CD4-positive, alpha-beta T cell treated with Interleukin-17A for 1 hour (primary cell): ENCODE results near the gene SECISBP2.

Experiments used
- DNase-seq: peaks from one replicate; pipeline ENCODE4 v3.0.0-alpha.2; 2020

The SECISBP2 gene

GRCh38 chr9:89365532-89365912 is 47.2 kb downstream of the SECISBP2 start:
- DNase-seq, result no peak

- DNase-seq, result no peak
These were observed 48.4 kb downstream of the SECISBP2 start for GRCh38 chr9:89366711-89367110.

GRCh38 chr9:89367281-89367680 is 49.0 kb downstream of the SECISBP2 start:
- DNase-seq, result no peak

GRCh38 chr9:89367726-89368437 is 49.6 kb downstream of the SECISBP2 start:
- no peak for DNase-seq

- no peak for DNase-seq
These were observed 50.2 kb downstream of the SECISBP2 start for GRCh38 chr9:89368550-89368949.

GRCh38 chr9:89368978-89369377 is 50.7 kb downstream of the SECISBP2 start:
- DNase-seq, result no peak

GRCh38 chr9:89370593-89370992 is 52.3 kb downstream of the SECISBP2 start:
- no peak for DNase-seq

GRCh38 chr9:89371791-89372190 is 53.5 kb downstream of the SECISBP2 start:
- DNase-seq, result peak; percentile 44

GRCh38 chr9:89372230-89372816 is 54.0 kb downstream of the SECISBP2 start:
- DNase-seq, result peak; percentile 76

- no peak for DNase-seq
These were observed 54.7 kb downstream of the SECISBP2 start for GRCh38 chr9:89372979-89373378.

- no peak for DNase-seq
These were observed 55.9 kb downstream of the SECISBP2 start for GRCh38 chr9:89374176-89374575.

- DNase-seq, result peak; percentile 31
These were observed 57.0 kb downstream of the SECISBP2 start for GRCh38 chr9:89375191-89375760.

- no peak for DNase-seq
These were observed 58.0 kb downstream of the SECISBP2 start for GRCh38 chr9:89376286-89376685.

- no peak for DNase-seq
These were observed 58.5 kb downstream of the SECISBP2 start for GRCh38 chr9:89376741-89377351.

- DNase-seq, result no peak
These were observed 59.1 kb downstream of the SECISBP2 start for GRCh38 chr9:89377411-89377810.

GRCh38 chr9:89378541-89378940 is 60.2 kb downstream of the SECISBP2 start:
- no peak for DNase-seq

- DNase-seq, result no peak
These were observed 60.7 kb downstream of the SECISBP2 start for GRCh38 chr9:89379031-89379430.

GRCh38 chr9:89379508-89380115 is 61.3 kb downstream of the SECISBP2 start:
- no peak for DNase-seq

- no peak for DNase-seq
These were observed 62.4 kb downstream of the SECISBP2 start for GRCh38 chr9:89380437-89381307.

- no peak for DNase-seq
These were observed 63.0 kb downstream of the SECISBP2 start for GRCh38 chr9:89381308-89381609.

- DNase-seq, result no peak
These were observed 64.0 kb downstream of the SECISBP2 start for GRCh38 chr9:89382026-89382986.
